WI38 (cell line): Measurements from ENCODE around the gene DNAAF6.

ENCODE experiments used
- H3K4me3 ChIP-seq: 2 replicates; pipeline ENCODE4 v1.5.1; 2011; ENCODE audit warnings: low read depth, mild to moderate bottlenecking, control low read depth, low read length
- CTCF ChIP-seq: IDR thresholded peaks from 2 replicates; pipeline ENCODE4 v1.5.1; 2012; ENCODE audit warnings: low read depth, mild to moderate bottlenecking, control low read depth, low read length

The DNAAF6 gene

GRCh38 chrX:107227780-107228485 lies 21.5 kb downstream of the DNAAF6 start:
- H3K4me3 ChIP-seq, result no peak overlapping the region
- TF ChIP-seq CTCF, result no peak

- no peak for TF ChIP-seq CTCF
- H3K4me3 ChIP-seq, result no peak overlapping the region
These were observed 22.0 kb downstream of the DNAAF6 start for GRCh38 chrX:107228486-107228819.

- H3K4me3 ChIP-seq, result no peak overlapping the region
- no peak for TF ChIP-seq CTCF
These were observed 66.1 kb downstream of the DNAAF6 start for GRCh38 chrX:107272431-107272921.

- no peak overlapping the region for H3K4me3 ChIP-seq
- no peak for TF ChIP-seq CTCF
These were observed 67.4 kb downstream of the DNAAF6 start for GRCh38 chrX:107273795-107274194.

GRCh38 chrX:107288676-107289075 lies 82.3 kb downstream of the DNAAF6 start:
- TF ChIP-seq CTCF, result no peak
- H3K4me3 ChIP-seq, result no peak overlapping the region

GRCh38 chrX:107290019-107290418 lies 83.6 kb downstream of the DNAAF6 start:
- H3K4me3 ChIP-seq, result no peak overlapping the region
- TF ChIP-seq CTCF, result no peak

- no peak for TF ChIP-seq CTCF
- no peak overlapping the region for H3K4me3 ChIP-seq
These were observed 86.6 kb downstream of the DNAAF6 start for GRCh38 chrX:107293056-107293455.
